HFF-Myc (cell line): ENCODE data around the gene WNK2.

Source experiments
- DNase-seq: peaks from one replicate; pipeline ENCODE4 v3.0.0-alpha.2; 2011; ENCODE audit warnings: low read depth; ENCODE audit errors: extremely low read depth
- H3K4me3 ChIP-seq: replicated peaks from 2 replicates; pipeline ENCODE4 v1.5.1; 2011; ENCODE audit warnings: low read depth, mild to moderate bottlenecking, control low read depth, low read length
- CTCF ChIP-seq: IDR thresholded peaks from 2 replicates; pipeline ENCODE4 v1.5.1; 2012; ENCODE audit warnings: mild to moderate bottlenecking, low read depth, low read length, control low read depth; ENCODE audit errors: missing control alignments

Gene WNK2

GRCh38 chr9:93166699-93167098, 17.2 kb upstream of the WNK2 start:
- no peak for TF ChIP-seq CTCF
- no peak for DNase-seq
- H3K4me3 ChIP-seq: no peak overlapping the region

- DNase-seq: no peak
- TF ChIP-seq CTCF: no peak
- H3K4me3 ChIP-seq: no peak overlapping the region
Observed at GRCh38 chr9:93167185-93167584, 16.8 kb upstream of the WNK2 start.

GRCh38 chr9:93167838-93168237, 16.1 kb upstream of the WNK2 start:
- no peak overlapping the region for H3K4me3 ChIP-seq
- DNase-seq: no peak
- no peak for TF ChIP-seq CTCF

- TF ChIP-seq CTCF: no peak
- H3K4me3 ChIP-seq: no peak overlapping the region
- no peak for DNase-seq
Observed at GRCh38 chr9:93168581-93168980, 15.4 kb upstream of the WNK2 start.

- TF ChIP-seq CTCF: no peak
- H3K4me3 ChIP-seq: no peak overlapping the region
- DNase-seq: no peak
Observed at GRCh38 chr9:93169444-93169843, 14.5 kb upstream of the WNK2 start.

- H3K4me3 ChIP-seq: no peak overlapping the region
- DNase-seq: no peak
- TF ChIP-seq CTCF: no peak
Observed at GRCh38 chr9:93170571-93170970, 13.4 kb upstream of the WNK2 start.

GRCh38 chr9:93171261-93171990, 12.5 kb upstream of the WNK2 start:
- no peak for DNase-seq
- no peak for TF ChIP-seq CTCF
- no peak overlapping the region for H3K4me3 ChIP-seq
